Measurements from ENCODE around the gene COMTD1.
"Not testable (repeated sequence)": the region's sequence is repeated elsewhere in the genome, so short reads cannot be mapped to it uniquely, and the experiment has no call there.

Gene COMTD1

DNA sequence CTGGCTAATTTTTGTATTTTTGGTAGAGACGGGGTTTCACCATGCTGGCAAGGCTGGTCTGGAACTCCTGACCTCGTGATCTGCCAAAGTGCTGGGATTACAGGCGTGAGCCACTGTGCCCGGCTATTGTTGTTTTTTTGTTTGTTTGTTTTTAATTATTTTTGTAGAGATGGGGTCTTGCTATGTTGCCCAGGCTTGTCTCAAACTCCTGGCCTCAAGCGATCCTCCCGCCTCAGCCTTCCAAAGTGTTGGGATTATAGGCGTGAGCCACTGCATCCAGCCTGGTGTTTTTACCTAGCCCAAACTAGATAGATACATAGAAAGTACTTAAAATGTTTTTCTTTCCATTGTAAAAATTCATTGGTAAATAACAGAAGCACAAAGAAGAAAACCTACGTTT lies 14.3 kb downstream of the COMTD1 start:
- not testable (repeated sequence) for DNase-seq

DNA sequence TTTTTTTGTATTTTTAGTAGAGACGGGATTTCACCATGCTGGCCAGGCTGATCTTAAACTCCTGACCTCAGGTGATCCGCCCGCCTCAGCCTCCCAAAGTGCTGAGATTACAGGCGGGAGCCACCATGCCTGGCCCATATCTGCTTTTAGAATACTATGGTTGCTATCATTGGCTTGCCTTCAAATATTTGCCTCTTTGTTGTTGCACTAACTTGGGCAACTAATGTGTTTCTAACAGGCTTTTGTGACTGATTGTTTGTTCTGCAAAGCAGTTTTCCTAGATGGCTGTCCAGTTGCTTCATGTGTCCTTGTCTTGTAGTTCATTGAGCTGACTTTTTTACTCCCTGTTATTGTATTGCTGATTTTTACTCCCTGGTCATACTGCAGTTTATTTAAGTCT lies 15.5 kb downstream of the COMTD1 start:
- DNase-seq = no peak

DNA sequence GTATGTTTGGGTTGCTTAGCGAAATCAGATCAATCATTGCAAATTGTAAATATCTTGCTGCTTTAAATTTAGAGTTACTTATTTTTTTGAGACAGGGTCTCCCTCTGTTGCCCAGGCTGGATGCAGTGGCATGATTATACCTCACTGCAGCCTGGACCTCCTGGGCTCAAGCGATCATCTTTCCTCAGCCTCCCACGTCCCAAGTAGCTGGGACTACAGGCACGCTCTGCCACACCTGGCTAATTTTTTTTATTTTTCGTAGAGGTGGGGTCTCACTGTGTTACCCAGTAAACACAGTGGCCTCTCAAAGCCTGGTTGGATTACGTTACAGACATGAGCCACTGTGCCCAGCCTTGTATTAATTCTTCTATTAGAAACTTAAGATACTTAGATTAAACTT lies 23.4 kb downstream of the COMTD1 start:
- no peak for DNase-seq

DNA sequence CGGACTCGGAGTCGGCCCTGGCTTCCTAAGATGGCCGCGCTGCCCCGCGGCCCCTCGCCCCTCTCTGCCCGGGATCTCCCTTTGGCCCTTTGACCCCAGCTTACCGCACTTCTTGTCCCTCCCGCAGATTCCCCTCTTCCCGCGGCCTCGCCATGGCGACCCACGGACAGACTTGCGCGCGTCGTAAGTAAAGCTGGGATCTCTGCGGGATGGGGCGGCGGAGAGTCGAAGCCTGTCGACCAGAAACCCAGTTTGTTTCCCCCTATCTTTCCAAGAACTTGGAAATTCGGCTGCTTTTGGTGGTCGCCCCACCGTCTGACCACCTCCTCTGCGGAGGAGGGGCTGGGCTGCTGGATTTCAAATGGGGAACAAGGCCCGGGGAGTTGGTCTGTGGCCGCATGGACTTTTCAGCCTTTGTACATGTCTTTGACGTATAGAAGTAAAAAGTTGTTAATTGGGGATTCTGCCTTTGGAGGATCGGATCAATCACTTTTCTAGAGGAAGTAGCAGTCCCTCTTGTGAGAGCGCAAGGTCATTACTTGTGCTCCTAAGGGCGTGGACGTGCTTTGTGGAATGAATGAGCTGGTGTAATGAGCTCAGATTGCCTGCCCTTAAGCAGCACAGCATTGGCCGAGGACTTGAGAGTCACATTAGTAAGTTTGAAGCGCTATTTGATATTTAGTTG lies 24.6 kb downstream of the COMTD1 start:
- peak; percentile 45 for DNase-seq

DNA sequence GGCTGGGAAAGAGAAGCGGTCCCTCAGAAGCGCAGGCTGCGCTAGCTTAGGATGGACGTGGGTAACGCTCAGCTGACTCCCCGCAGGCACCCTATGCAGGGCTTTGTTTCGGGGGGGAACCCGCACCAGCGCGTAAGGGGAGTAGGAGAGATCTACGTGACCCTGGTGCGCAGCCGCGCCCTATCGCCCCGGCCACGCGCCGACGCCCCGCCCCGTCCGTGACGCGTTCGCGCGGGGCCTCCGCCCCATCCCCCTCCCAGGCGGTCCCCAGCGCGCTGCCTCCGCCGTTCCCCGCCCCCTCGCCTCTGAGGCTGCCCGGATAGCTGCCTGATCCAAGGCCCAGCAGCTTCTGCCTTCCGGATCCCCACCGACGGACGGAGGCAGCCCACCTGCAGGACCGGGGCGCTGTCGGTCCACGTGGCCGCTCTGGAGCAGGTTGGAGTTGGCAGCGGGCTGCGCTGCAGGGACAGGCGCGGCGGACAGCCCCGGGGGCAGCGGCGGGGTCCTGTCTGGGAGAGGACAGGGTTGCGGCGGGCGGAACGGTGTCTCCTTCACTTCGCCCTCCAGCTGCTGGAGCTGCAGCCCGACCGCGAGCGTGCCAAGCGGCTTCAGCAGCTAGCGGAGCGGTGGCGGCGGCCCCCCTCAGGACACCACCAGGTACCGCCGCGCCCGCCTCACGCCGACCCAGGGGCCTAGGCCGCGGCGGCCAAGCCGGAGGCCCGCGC lies 25.3 kb downstream of the COMTD1 start, which contains the start of gene VDAC2:
Gene VDAC2, plus strand, starts transcription at position 515 of the 725 bp plus-strand sequence. CDS start 363 bp downstream, outside the sequence.
- DNase-seq = peak; percentile 90

DNA sequence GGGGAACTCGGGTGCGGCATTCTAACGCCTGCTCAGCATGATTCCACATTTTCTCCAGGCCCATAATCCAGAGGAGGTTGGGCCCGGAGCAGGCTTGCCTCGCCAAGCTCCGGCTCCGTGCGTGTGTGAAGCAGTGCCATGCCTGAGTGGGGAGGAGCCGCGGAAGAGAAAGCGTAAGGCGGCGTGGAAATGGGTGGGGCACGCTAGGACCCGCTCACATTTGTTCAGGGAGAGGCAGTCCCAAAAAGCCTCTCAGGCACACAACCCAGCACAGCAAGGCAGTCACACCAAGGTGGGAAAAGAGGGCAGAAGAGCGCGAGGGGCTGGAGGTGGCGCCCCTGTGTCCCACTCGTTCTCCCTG lies 25.9 kb downstream of the COMTD1 start:
- DNase-seq = peak; percentile 78

DNA sequence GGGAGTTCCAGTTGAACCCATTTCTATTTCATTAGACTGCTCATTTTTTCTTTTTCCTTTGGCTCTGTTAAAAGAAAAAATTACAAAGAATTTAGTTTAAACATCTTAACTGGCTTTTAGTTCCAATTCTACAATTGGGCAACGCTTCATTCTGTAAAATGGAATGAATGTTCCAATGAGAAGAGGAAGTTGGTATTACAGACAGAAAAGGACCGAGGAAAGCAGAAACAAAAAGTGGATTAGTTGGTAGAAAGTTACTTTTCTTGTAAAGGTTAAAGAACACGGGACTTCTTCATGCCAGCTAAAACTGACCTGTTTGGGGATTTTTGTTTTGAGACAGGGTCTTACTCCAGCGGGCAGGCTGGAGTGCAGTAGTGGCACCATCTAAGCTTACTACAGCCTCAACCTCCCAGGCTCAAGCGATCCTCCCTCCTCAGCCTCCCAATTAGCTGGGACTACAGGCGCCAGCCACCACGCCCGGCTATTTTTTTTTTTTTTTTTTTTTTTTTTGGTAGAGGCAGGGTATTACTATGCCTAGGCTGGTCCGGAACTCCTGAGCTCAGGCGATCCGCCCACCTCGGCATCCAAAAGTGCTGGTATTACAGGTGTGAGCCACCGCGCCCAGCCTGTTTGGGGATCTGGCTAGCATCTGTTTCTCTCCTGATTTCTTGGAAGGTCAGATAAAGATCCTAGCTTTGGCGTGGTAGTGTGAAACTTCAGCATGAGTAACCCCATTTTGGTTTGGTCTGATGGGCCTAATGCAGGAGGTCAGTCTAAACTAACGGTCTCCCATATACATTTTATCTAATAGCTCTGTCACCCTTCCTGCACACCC lies 26.5 kb downstream of the COMTD1 start:
- no peak for DNase-seq

DNA sequence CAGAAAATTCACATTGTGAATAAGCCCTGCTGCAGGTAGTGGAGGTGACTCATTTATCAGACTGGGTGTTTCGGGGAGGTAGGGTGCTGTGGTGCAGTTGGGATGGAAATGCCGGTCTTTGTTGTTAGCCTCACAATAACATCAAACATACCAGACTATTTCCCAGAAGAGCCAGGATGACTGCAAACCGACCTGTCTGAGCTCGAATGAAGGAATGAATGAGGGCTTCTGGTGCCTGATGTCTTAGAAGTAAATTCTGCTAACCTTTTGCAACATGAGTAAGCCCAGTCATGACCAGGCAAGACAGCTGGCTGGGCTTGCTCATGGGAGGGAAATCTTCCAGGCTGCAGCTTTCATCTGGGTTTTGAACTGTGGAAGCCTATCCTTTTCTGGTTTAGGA lies 27.6 kb downstream of the COMTD1 start:
- DNase-seq = peak; percentile 75

DNA sequence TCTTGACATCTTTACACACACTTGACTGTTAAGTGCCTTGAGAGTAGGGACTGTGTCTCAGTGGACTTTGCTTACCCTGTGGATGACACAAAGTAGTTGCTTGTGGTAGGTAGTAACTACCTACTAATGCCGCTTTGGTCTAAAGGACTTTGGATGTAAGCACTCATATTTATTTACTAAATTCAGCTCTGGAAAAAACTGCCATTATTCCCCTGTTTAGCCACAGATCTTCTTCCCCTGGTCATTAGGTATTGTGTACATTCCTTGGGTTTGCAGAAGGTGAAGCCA lies 28.0 kb downstream of the COMTD1 start:
- no peak for DNase-seq

DNA sequence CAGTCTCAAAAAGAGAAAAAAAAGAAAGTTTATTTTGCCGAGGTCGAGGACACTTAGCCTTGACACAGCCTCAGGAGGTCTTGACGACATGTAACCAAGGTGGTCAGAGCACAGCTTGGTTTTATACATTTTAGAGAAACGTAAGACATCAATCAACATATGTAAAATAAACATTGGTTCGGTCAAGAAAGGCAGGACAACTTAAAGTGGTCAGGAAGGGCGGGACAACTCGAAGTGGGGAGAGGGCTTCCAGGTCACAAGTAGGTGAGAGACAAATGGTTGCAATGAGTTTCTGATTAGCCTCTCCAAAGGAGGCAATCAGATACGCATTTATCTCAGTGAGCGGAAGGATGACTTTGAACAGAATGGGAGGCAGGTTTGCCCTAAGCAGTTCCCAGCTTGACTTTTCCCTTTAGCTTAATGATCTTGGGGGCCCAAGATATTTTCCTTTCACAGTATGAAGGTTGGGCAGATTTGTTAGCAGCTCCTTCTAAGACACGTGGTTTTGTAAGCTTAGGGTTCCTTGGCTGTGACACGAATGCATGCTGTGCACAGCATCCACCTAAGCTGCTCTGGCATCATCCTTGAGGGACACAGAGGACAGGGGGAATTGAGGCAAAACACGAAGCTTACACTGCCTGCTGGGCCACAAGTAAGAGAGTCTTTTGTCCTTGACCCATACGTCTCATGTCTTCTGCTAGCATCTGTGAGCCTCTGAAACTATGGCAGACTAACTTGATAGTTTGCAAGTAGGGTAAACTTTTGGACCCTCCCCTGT lies 28.5 kb downstream of the COMTD1 start:
- DNase-seq = no peak

DNA sequence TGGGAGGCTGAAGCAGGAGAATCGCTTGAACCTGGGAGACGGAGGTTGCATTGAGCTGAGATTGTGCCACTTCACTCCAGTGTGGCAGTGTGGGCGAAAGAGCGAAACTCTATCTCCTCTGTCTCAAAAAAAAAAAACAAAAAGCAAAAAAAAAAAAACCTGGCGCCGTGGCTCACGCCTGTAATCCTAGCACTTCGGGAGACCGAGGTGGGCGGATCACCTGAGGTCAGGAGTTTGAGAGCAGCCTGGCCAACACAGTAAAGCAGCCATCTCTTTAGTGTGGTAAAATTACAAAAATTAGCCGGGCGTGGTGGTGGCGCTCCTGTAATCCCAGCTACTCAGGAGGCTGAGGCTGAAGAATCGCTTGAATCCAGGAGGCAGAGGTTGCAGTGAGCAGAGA lies 29.1 kb downstream of the COMTD1 start:
- not testable (repeated sequence) for DNase-seq

DNA sequence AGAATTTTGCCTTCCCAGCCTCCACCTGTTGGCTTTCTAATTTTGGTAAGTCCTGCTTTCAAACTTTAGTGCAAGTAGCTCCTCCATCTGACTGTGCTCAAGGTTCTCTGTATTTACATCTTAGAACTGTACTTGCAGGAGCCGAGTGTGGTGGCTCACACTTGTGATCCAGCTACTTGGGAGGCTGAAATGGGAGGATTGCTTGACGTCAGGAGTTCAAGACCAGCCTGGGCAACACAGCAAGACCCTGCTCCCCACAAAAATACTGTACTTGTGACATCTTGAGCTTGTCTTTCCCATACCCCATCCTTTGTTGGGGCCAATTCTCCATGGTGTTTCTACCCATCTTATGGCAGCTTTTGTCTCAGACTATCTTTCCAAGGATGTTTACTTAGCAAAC lies 29.8 kb downstream of the COMTD1 start:
- DNase-seq = no peak

DNA sequence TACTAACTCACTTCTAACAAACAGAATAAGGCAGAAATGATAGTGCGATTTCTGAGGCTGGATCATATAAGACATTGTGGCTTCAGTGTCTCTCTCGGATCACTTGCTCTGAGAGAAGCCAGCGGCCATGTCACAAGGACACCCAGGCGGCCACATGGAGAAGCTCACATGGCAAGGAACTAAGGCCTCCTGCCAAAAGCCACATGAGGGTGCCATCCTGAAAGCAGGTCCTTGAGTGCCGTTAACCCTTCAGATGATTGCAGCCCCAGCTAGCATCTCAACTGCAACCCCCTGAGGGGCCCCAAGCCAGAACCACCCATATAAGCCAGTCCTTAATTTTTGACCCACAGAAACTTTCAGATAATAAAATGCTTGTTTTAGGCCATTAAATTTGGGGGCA lies 32.0 kb downstream of the COMTD1 start:
- DNase-seq = no peak

DNA sequence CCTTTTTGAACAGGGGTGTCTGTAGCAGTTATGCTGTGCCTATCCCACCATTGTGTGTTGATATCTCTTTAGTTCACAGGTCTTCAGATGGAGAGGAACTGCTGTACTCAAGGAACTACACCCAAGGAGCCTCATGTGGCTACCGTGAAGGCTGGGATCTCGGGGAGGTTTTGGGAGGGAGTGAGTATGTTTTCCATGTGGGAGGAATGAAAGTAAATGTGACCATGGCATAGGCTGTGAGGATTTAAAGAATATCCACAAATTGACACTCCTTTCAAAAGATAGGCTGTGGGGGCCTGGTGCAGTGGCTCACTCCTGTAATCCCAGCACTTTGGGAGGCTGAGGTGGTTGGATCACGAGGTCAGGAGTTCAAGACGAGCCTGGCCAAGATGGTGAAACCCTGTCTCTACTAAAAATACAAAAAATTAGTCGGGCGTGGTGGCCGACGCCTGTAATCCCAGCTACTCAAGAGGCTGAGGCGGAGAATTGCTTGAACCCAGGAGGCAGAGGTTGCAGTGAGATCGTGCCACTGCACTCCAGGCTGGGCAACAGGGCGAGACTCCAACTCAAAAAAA lies 32.6 kb downstream of the COMTD1 start:
- DNase-seq = not testable (repeated sequence)

DNA sequence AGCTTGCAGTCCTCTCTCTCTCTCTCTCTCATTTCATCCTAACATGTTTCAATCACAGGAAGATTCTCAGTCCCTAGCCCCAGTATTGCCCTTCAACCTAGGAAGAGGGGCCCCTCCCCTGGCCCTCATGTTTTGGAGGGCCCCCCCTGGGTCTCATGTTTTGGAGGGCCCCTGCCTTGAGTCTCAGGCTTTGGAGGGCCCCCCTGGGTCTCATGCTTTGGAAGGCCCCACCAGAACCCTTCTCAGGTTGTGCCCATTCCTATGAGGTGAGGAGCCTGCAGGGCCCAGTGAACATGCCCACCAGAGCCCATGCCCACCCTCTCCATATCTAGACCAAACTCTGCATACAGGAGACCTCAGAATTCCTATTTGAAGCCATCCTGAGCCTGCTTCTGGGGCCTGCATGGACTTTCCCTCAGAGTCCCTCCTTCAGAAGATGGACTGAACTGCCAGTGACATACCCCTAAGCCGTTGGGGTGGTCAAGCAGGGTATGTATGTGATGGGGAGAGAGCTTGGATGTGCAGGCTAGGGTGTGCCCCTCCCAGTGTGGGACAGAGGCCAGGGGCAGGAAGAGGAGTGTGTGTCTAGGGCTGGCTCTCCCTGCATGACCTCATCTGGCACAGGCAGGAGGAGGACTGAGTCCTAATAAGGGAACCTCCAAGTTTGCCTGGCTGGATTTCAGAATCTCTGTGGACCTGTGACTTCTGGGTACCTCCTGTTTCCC lies 33.3 kb downstream of the COMTD1 start:
- peak; percentile 68 for DNase-seq

DNA sequence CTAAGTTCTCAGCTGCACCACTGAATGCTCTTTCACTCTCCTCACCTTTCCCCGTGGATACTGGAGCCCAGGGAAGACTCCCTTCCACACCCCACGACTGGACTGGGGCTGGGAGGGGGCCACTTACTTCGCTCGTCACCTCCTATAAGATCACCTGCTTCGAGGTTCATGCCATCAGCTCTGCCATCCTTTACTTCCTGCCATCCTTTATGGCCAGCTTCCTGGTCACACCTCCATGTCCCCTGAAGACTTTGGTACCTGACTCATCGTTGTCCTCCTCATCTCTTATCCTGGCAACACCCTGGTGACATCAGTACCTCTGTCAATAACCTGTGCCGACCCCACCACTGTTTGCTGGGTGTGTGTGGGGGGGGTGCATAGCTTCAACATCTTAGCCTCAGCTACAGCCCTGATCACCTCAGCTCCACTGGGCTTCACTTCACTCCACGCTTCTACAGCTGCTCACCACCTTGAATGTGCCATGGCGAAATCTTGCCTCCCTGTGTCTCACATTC lies 33.9 kb downstream of the COMTD1 start:
- no peak for DNase-seq

DNA sequence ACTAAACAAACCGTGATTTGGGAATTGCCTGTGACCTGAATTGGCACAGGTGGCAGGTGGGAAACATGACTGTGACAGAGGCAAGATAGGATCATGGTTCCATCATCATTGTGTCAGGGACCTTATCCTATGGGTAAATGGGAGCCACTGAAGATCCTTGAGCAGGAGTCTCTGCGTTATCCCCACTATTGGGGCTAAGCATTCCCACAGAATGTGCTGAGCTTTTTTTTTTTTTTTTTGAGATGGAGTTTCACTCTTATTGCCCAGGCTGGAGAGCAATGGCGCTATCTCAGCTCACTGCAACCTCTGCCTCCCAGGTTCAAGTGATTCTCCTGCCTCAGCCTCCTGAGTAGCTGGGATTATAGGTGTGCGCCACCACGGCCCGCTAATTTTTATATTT lies 35.8 kb downstream of the COMTD1 start:
- DNase-seq = not testable (repeated sequence)

DNA sequence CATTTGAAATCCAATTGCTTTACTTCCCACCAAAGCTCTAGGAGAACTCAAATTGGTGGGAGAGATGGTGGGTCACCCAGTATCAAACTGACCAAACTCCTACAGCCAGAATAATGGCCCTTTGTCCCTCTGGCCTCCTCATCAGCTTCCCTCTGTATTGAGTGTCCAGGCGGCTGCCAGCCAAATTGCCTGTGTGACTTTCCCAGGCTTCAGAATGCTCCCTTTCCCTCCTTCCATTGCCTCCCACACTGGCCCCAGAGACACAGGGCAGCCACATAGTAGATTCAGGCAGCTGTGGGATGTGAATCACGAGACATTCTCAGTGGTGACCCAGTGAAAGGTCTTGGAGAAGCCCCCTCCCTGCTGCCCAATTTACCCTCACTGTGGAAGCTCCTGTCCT lies 37.9 kb downstream of the COMTD1 start:
- no peak for DNase-seq

DNA sequence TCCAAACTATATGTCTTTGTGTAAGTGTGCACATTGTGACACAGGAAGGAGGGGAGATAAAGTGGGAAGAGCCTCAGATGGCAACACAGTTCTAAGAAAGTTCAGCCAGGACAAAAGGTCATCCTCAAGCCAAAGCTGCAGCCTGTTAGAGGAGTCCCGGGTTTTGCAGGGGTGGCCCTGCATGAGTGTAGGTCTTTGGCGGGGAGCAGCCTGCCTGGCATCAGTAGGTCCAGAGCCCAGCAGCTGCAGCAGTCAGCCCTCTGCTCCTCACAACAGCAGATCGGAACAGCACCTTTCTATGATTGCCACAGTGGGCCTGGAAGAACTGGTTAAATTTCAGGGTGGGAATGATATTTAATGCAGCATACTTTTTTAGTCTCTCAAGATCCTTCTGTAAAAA lies 38.7 kb downstream of the COMTD1 start:
- DNase-seq = no peak

DNA sequence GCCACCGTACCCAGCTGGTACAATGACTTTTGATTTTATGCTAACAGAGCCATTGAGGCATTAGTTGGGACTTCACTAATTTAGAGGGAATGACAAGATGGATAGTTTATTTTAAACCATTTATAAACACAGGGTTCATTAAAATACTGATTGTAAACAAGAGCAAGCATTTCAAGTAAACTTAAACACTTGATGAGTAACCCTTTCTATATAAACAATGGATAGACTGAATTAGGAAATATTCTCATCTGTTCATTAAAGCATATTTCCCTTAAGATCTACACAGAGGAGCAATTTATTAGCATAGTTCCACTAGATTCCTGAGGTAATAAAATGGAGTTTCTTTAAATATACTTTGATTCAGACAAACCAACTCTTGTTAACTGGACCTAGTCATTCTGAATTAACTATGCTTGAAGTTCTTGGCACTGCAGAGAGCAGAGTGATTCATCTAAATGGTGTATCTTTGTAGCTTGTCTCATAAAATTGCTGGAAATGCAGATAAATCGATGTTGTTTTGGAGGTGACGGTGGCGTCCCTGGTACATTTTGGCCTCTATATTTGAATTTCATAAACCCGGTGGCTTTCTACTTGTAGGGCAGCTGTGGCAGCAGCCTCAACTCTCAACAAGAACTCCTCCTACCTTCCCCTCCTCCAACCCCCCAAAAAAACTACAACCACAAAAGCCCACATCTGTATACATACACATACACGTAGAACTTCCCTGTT lies 40.6 kb downstream of the COMTD1 start:
- DNase-seq = peak; percentile 61

DNA sequence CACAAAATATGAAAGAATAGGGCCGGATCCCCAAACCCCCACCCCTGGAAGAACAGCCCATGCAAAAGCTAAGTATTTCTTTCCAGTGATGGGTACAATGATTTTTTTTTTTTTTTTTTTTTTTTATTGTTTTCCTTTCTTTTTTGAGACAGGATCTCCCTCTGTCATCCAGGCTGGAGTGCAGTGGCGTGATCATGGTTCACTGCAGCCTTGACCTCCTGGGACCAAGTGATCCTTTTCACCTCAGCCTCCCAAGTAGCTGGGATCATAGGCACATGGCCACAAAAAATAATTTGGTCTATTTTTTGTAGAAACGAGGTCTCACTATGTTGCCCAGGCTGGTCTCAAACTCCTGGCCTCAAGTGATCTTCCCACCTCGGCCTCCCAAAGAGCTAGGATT lies 41.1 kb downstream of the COMTD1 start:
- not testable (repeated sequence) for DNase-seq
